AG10803 (cell line): Measurements from ENCODE around the gene TBC1D19.

ENCODE experiments used
- DNase-seq: peaks from one replicate; pipeline ENCODE4 v3.0.0; 2010; ENCODE audit warnings: low read depth
- H3K4me3 ChIP-seq: 2 replicates; pipeline ENCODE4 v1.5.1; 2011; ENCODE audit warnings: mild to moderate bottlenecking, low read length, control low read depth
- CTCF ChIP-seq: conservative IDR thresholded peaks from 2 replicates; pipeline ENCODE4 v1.5.1; 2011; ENCODE audit warnings: mild to moderate bottlenecking, low read length, control low read depth, inconsistent platforms

TBC1D19 gene

GRCh38 chr4:26723216-26723615 lies 139.3 kb downstream of the TBC1D19 start:
- DNase-seq, result no peak
- no peak overlapping the region for H3K4me3 ChIP-seq
- TF ChIP-seq CTCF, result no peak

GRCh38 chr4:26724534-26724933 lies 140.7 kb downstream of the TBC1D19 start:
- no peak overlapping the region for H3K4me3 ChIP-seq
- no peak for DNase-seq
- no peak for TF ChIP-seq CTCF

- TF ChIP-seq CTCF, result no peak
- no peak for DNase-seq
- H3K4me3 ChIP-seq, result no peak overlapping the region
These were observed 142.9 kb downstream of the TBC1D19 start for GRCh38 chr4:26726655-26727387.

GRCh38 chr4:26727844-26728243 lies 144.0 kb downstream of the TBC1D19 start:
- no peak for DNase-seq
- TF ChIP-seq CTCF, result no peak
- no peak overlapping the region for H3K4me3 ChIP-seq

- no peak overlapping the region for H3K4me3 ChIP-seq
- DNase-seq, result no peak
- no peak for TF ChIP-seq CTCF
These were observed 145.1 kb downstream of the TBC1D19 start for GRCh38 chr4:26729027-26729426.

GRCh38 chr4:26729547-26729946 lies 145.7 kb downstream of the TBC1D19 start:
- DNase-seq, result no peak
- no peak for TF ChIP-seq CTCF
- no peak overlapping the region for H3K4me3 ChIP-seq

GRCh38 chr4:26731351-26732035 lies 147.6 kb downstream of the TBC1D19 start:
- DNase-seq, result no peak
- TF ChIP-seq CTCF, result no peak
- no peak overlapping the region for H3K4me3 ChIP-seq
